Stimulated activated CD4-positive, alpha-beta T cell treated with anti-CD3 and anti-CD28 coated beads, Interleukin-1b, Interleukin-23, amount 100 ng/mL, for 1 hour (primary cell): Measurements from ENCODE around the gene CHCT1.
A peak's percentile ranks its signal among the peaks of the same experiment; 100 is the strongest.
"Not testable (repeated sequence)": the region's sequence is repeated elsewhere in the genome, so short reads cannot be mapped to it uniquely, and the experiment has no call there.

Source experiments
- DNase-seq, 2 donors: peaks; one replicate each; pipeline ENCODE4 v3.0.0-alpha.2; 2020; ENCODE audit warnings: low read depth in 2 of 2

Gene CHCT1

GRCh38 chr17:60398227-60398959, 23.9 kb upstream of the CHCT1 start:
- DNase-seq = no peak

GRCh38 chr17:60401819-60402218, 20.5 kb upstream of the CHCT1 start:
- DNase-seq = no peak

- DNase-seq = no peak
Observed at GRCh38 chr17:60403523-60403810, 18.8 kb upstream of the CHCT1 start.

- no peak for DNase-seq
Observed at GRCh38 chr17:60403962-60404361, 18.3 kb upstream of the CHCT1 start.

- DNase-seq = no peak
Observed at GRCh38 chr17:60406887-60407286, 15.4 kb upstream of the CHCT1 start.

GRCh38 chr17:60410001-60410400, 12.3 kb upstream of the CHCT1 start:
- DNase-seq = no peak

- DNase-seq = no peak
Observed at GRCh38 chr17:60412701-60413100, 9.6 kb upstream of the CHCT1 start.

- no peak for DNase-seq
Observed at GRCh38 chr17:60415146-60415545, 7.1 kb upstream of the CHCT1 start.

GRCh38 chr17:60416368-60416925, 5.8 kb upstream of the CHCT1 start:
- DNase-seq = no peak

GRCh38 chr17:60419003-60419402, 3.3 kb upstream of the CHCT1 start:
- not testable (repeated sequence) for DNase-seq

- not testable (repeated sequence) for DNase-seq
Observed at GRCh38 chr17:60419875-60420274, 2.4 kb upstream of the CHCT1 start.

GRCh38 chr17:60421273-60422161, 772 bp upstream of the CHCT1 start:
- DNase-seq = peak; percentile 32 to 56

- no peak for DNase-seq
Observed at GRCh38 chr17:60423865-60424264, 1.6 kb downstream of the CHCT1 start.

GRCh38 chr17:60425626-60426025, 3.3 kb downstream of the CHCT1 start:
- DNase-seq = no peak

- no peak for DNase-seq
Observed at GRCh38 chr17:60426596-60426995, 4.3 kb downstream of the CHCT1 start.

- DNase-seq = not testable (repeated sequence)
Observed at GRCh38 chr17:60428491-60428890, 6.2 kb downstream of the CHCT1 start.

GRCh38 chr17:60430561-60430960, 8.3 kb downstream of the CHCT1 start:
- DNase-seq = not testable (repeated sequence)

GRCh38 chr17:60433021-60433997, 11.0 kb downstream of the CHCT1 start:
- not testable (repeated sequence) for DNase-seq

- peak; percentile 24 to 29 for DNase-seq
Observed at GRCh38 chr17:60435244-60436167, 13.2 kb downstream of the CHCT1 start.

- no peak for DNase-seq
Observed at GRCh38 chr17:60436676-60437075, 14.4 kb downstream of the CHCT1 start.

GRCh38 chr17:60439501-60439900, 17.2 kb downstream of the CHCT1 start:
- DNase-seq = no peak
